PFSK-1 (cell line): Measurements from ENCODE around the gene MAGEA8.

Source experiments
- FOXP2 ChIP-seq: optimal IDR thresholded peaks from 2 replicates; pipeline ENCODE3; 2011; ENCODE audit warnings: borderline replicate concordance, control low read depth, inconsistent platforms; ENCODE audit not compliant: insufficient read depth; ENCODE audit errors: extremely low read length, extremely low read depth
- POLR2AphosphoS5 ChIP-seq: IDR thresholded peaks from 2 replicates; pipeline ENCODE4 v1.6.1; 2012; ENCODE audit warnings: low read depth, mild to moderate bottlenecking, control low read depth, low read length, moderate library complexity
- REST ChIP-seq, 2 experiments: IDR thresholded peaks; 2 replicates each; pipeline versions ENCODE4 v1.6.1 to v1.8.0; 2011 to 2012; ENCODE audit warnings: low read depth in 2 of 2, low read length in 2 of 2, control low read depth in 1 of 2, inconsistent platforms in 1 of 2, mild to moderate bottlenecking in 1 of 2, moderate library complexity in 1 of 2; ENCODE audit not compliant: insufficient read depth in 1 of 2
- SIN3A ChIP-seq: IDR thresholded peaks from 2 replicates; pipeline ENCODE4 v1.6.1; 2012; ENCODE audit warnings: mild to moderate bottlenecking, low read length, moderate library complexity, borderline replicate concordance; ENCODE audit not compliant: insufficient read depth
- TAF1 ChIP-seq: IDR thresholded peaks from 2 replicates; pipeline ENCODE4 v1.6.1; 2012; ENCODE audit warnings: low read length, control low read depth, borderline replicate concordance; ENCODE audit not compliant: insufficient read depth

The MAGEA8 gene

GRCh38 chrX:149908727-149909126 is 27.7 kb downstream of the MAGEA8 start:
- no peak for TF ChIP-seq REST (IDR thresholded peaks at IDR 0.05; ENCODE audit: insufficient read depth in 1 of 2, low read depth in 2 of 2, low read length in 2 of 2)
- no peak for TF ChIP-seq FOXP2
- no peak for TF ChIP-seq POLR2AphosphoS5

GRCh38 chrX:149909324-149910177 is 28.6 kb downstream of the MAGEA8 start:
- TF ChIP-seq SIN3A (no peak), FOXP2 (no peak), REST (IDR thresholded peaks at IDR 0.05; ENCODE audit: insufficient read depth in 1 of 2, low read depth in 2 of 2, low read length in 2 of 2) (no peak)

GRCh38 chrX:149910178-149910695 is 29.3 kb downstream of the MAGEA8 start:
- TF ChIP-seq SIN3A: no peak
- no peak for TF ChIP-seq REST (IDR thresholded peaks at IDR 0.05; ENCODE audit: insufficient read depth in 1 of 2, low read depth in 2 of 2, low read length in 2 of 2)
- TF ChIP-seq POLR2AphosphoS5: no peak
- no peak for TF ChIP-seq TAF1
- TF ChIP-seq FOXP2: no peak

- TF ChIP-seq SIN3A (no peak), REST (IDR thresholded peaks at IDR 0.05; ENCODE audit: insufficient read depth in 1 of 2, low read depth in 2 of 2, low read length in 2 of 2) (no peak), POLR2AphosphoS5 (no peak), FOXP2 (no peak)
These were observed 35.9 kb downstream of the MAGEA8 start for GRCh38 chrX:149916745-149917392.
